Mesothelial cell of epicardium (in vitro differentiated cells): ENCODE data around the gene CEP55. TPM values are rescaled to one million over a fixed set of nuclear protein-coding genes. Genes with fewer than 3 reads are reported as not detected.

ENCODE experiments used
- DNase-seq, 2 experiments: peaks; one replicate each; pipeline ENCODE4 v3.0.0; 2021; ENCODE audit warnings: low spot score in 2 of 2; ENCODE audit not compliant: unreplicated experiment in 2 of 2
- H3K27ac Mint-ChIP-seq: 2 replicates; pipeline ENCODE4 v1.8.0; 2021; ENCODE audit warnings: mixed read lengths
- H3K27me3 Mint-ChIP-seq: 2 replicates; pipeline ENCODE4 v1.8.0; 2021; ENCODE audit warnings: low read depth, mixed read lengths
- H3K36me3 Mint-ChIP-seq: 2 replicates; pipeline ENCODE4 v1.8.0; 2021; ENCODE audit warnings: mixed read lengths
- H3K4me1 Mint-ChIP-seq: 2 replicates; pipeline ENCODE4 v1.8.0; 2021; ENCODE audit warnings: mixed read lengths
- H3K4me3 Mint-ChIP-seq: 2 replicates; pipeline ENCODE4 v1.8.0; 2021; ENCODE audit warnings: mild to moderate bottlenecking, moderate library complexity, mixed read lengths
- H3K9me3 Mint-ChIP-seq: 2 replicates; pipeline ENCODE4 v1.8.0; 2021; ENCODE audit warnings: mixed read lengths
- CTCF ChIP-seq: fragments of 200-600 bp; sonication (generic); IDR thresholded peaks from one replicate; pipeline ENCODE4 v1.5.0; 2021; ENCODE audit warnings: antibody characterized with exemption; ENCODE audit not compliant: unreplicated experiment
- total RNA-seq: library from RNA; stranded (reverse); gene quantifications from 3 replicates; pipeline ENCODE4 v1.2.1, GENCODE V29; 2021

Gene CEP55
- total RNA-seq, 1 donor from 2014 or later = 6.3 TPM

- no peak overlapping the region for H3K27ac Mint-ChIP-seq
- peaks cover 9% of the 10 kb centered on the region for H3K36me3 Mint-ChIP-seq
- peaks cover 33% of the 10 kb centered on the region for H3K4me1 Mint-ChIP-seq
- no peak for DNase-seq
- H3K9me3 Mint-ChIP-seq = no peaks in the 10 kb centered on the region
- no peak for TF ChIP-seq CTCF
- no peaks in the 10 kb centered on the region for H3K27me3 Mint-ChIP-seq
- H3K4me3 Mint-ChIP-seq = no peak overlapping the region
Observed at GRCh38 chr10:93454146-93454545, 42.3 kb upstream of the CEP55 start.

GRCh38 chr10:93454736-93455135 is 41.7 kb upstream of the CEP55 start:
- Mint-ChIP-seq H3K4me3 (no peak overlapping the region), H3K27me3 (no peaks in the 10 kb centered on the region), H3K27ac (no peak overlapping the region), H3K4me1 (peaks cover 39% of the 10 kb centered on the region), H3K36me3 (peaks cover 9% of the 10 kb centered on the region), H3K9me3 (no peaks in the 10 kb centered on the region)
- DNase-seq = no peak
- no peak for TF ChIP-seq CTCF

DNA sequence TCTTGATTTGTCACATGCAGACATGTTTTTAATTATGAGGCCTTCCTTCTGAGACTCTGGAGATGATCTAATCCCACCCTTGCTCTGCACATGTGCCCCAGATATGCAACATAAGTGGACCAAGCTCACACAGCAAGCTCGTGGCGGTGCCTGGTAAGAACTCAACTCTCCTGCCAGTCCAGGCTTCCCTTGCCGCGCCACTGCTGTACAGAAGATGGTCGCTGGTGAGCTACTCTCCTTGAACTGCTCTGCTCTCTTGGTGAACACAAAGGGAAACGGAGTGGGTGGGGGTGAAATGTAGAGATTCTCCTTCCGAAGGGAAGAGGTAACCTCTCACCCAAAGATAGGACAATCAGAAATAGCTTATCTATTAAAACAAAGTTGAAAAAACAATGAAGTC is 39.9 kb upstream of the CEP55 start:
- Mint-ChIP-seq H3K4me3 (no peak overlapping the region), H3K27me3 (no peaks in the 10 kb centered on the region), H3K4me1 (peaks cover 49% of the 10 kb centered on the region), H3K9me3 (no peaks in the 10 kb centered on the region), H3K27ac (peak overlapping the region; percentile 79), H3K36me3 (peaks cover 11% of the 10 kb centered on the region)
- DNase-seq = no peak
- TF ChIP-seq CTCF = no peak

- H3K4me3 Mint-ChIP-seq = no peak overlapping the region
- peaks cover 46% of the 10 kb centered on the region for H3K4me1 Mint-ChIP-seq
- no peaks in the 10 kb centered on the region for H3K9me3 Mint-ChIP-seq
- peak overlapping the region; percentile 67 for H3K27ac Mint-ChIP-seq
- peaks cover 11% of the 10 kb centered on the region for H3K36me3 Mint-ChIP-seq
- no peaks in the 10 kb centered on the region for H3K27me3 Mint-ChIP-seq
- no peak for TF ChIP-seq CTCF
- DNase-seq = no peak
Observed at GRCh38 chr10:93457511-93457910, 38.9 kb upstream of the CEP55 start.

DNA sequence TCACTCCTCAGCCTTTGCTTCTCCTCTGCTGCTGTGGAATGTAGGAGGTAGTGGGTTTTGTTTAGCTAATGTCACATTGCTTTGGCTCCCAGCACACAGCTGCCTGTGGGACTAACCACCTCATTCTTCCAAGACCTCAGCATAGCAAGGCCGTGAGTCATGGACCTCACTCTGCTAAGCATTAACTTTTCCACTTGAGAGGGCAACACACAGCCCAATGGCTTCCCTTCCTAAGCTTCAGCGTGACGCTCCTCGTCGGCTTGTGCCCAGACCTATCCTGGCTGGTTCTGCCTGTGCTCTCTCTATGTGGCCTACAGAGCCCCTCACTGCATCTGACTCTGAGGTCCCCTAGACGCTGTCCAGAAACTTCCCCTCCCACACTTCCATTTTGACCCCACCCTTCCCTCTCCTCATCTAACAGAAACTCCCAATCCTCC is 37.6 kb upstream of the CEP55 start:
- H3K27ac Mint-ChIP-seq = peak overlapping the region; percentile 100
- H3K36me3 Mint-ChIP-seq = peaks cover 9% of the 10 kb centered on the region
- peak overlapping the region; percentile 5 for H3K4me3 Mint-ChIP-seq

More for the DNA sequence above, 37.6 kb upstream of the CEP55 start:
- DNase-seq = peak; percentile 54 to 66
- TF ChIP-seq CTCF = no peak
- Mint-ChIP-seq H3K9me3 (no peaks in the 10 kb centered on the region), H3K4me1 (peaks cover 51% of the 10 kb centered on the region), H3K27me3 (no peaks in the 10 kb centered on the region)
